ENCODE results near the gene SFMBT2. TPM values are rescaled to one million over a fixed set of nuclear protein-coding genes. Genes with fewer than 3 reads are reported as not detected.

The SFMBT2 gene
- total and polyA plus RNA-seq, 12 donors, result 3.7 to 17.9 (median 12.7) TPM

DNA sequence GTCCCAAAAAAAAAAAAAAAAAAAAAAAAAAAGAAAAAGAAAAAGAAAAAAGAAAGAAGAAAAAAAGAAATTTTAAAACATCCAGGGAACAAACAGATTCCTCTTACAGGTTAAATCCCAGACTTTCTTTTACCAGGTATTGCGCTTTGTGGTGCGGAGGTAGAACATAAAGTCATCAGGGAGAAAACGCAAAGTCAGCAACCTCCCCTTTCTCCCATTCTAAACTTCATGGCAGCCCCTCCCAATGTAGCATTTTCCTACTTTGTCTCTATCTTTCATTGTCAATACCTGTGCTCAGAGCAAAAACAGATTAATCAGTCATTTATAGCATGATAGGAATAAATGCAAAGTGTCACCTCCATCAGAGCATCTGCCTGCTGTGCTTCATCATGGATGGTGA, 299.7 kb downstream of the SFMBT2 start:
- 92 to 100% (median 94%) methylated on average over 3 of the region's 3 CpGs for WGBS, 4 donors
- H3K4me1 ChIP-seq (replicated peaks in 1 of 2), result no peaks in the 10 kb centered on the region
- no peaks in the 10 kb centered on the region for H3K27me3 ChIP-seq
- no peak for TF ChIP-seq POLR2A (IDR thresholded peaks at IDR 0.05)
- TF ChIP-seq, protein P1, sequence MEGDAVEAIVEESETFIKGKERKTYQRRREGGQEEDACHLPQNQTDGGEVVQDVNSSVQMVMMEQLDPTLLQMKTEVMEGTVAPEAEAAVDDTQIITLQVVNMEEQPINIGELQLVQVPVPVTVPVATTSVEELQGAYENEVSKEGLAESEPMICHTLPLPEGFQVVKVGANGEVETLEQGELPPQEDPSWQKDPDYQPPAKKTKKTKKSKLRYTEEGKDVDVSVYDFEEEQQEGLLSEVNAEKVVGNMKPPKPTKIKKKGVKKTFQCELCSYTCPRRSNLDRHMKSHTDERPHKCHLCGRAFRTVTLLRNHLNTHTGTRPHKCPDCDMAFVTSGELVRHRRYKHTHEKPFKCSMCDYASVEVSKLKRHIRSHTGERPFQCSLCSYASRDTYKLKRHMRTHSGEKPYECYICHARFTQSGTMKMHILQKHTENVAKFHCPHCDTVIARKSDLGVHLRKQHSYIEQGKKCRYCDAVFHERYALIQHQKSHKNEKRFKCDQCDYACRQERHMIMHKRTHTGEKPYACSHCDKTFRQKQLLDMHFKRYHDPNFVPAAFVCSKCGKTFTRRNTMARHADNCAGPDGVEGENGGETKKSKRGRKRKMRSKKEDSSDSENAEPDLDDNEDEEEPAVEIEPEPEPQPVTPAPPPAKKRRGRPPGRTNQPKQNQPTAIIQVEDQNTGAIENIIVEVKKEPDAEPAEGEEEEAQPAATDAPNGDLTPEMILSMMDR (IDR thresholded peaks at IDR 0.05), result no peak
- H3K36me3 ChIP-seq (replicated peaks in 1 of 2), result no peaks in the 10 kb centered on the region
- DNase-seq, result no peak
- intact Hi-C loops (cut with DNase I), result no loop called here
- H3K4me3 ChIP-seq, result no peak overlapping the region
- H3K9me3 ChIP-seq (replicated peaks in 1 of 3), result no peaks in the 10 kb centered on the region
- H3K27ac ChIP-seq, result no peak overlapping the region

Small RNA genes lying within 50 kb of the gene (small RNA-seq; reads per million reads assigned to genes)
- gene AL590095.2 (0 reads per million in 2 donors), gene COX6CP17 (0 reads per million in 2 donors)
